ENCODE results near the gene TDRD1. TPM values are rescaled to one million over a fixed set of nuclear protein-coding genes. Genes with fewer than 3 reads are reported as not detected.

Gene TDRD1
- total RNA-seq, 1 donor from 2014 or later: 0.04 TPM

- Histone ChIP-seq H3K27me3 (no peaks in the 10 kb centered on the region), H3K36me3 (peaks cover 5% of the 10 kb centered on the region), H2AFZ (replicated peaks) (no peak overlapping the region), H3F3A (ENCODE audit: low read depth) (no peaks in the 10 kb centered on the region), H3K4me2 (no peak overlapping the region), H3K27ac (no peak overlapping the region), H3K4me3 (no peak overlapping the region), H4K20me1 (ENCODE audit: low read depth) (no peaks in the 10 kb centered on the region), H3K9me3 (ENCODE audit: low read depth) (no peaks in the 10 kb centered on the region), H3K4me1 (no peaks in the 10 kb centered on the region), H3K79me2 (ENCODE audit: low read depth) (peaks cover 82% of the 10 kb centered on the region), H3K9ac (no peak overlapping the region)
- peaks cover 33% of the 10 kb centered on the region for H3K36me3 Mint-ChIP-seq
- TF ChIP-seq EZH2phosphoT487 (IDR thresholded peaks at IDR 0.05) (no peak), CTCF (IDR thresholded peaks at IDR 0.05) (no peak), EZH2 (IDR thresholded peaks at IDR 0.05) (no peak)
- H3K27me3 Mint-ChIP-seq (ENCODE audit: insufficient read depth, low read depth): no peaks in the 10 kb centered on the region
- H3K9me3 Mint-ChIP-seq: peaks cover 14% of the 10 kb centered on the region
- DNase-seq (ENCODE audit: low spot score): no peak
- peaks cover 5% of the 10 kb centered on the region for H3K4me1 Mint-ChIP-seq
- H3K27ac Mint-ChIP-seq: no peak overlapping the region
- no peak overlapping the region for H3K4me3 Mint-ChIP-seq
Measured at GRCh38 chr10:114166494-114166893, 12.7 kb upstream of the TDRD1 start.

- Mint-ChIP-seq H3K9me3 (peaks cover 14% of the 10 kb centered on the region), H3K27ac (no peak overlapping the region), H3K27me3 (ENCODE audit: insufficient read depth, low read depth) (no peaks in the 10 kb centered on the region), H3K36me3 (peaks cover 26% of the 10 kb centered on the region), H3K4me1 (peaks cover 14% of the 10 kb centered on the region), H3K4me3 (no peak overlapping the region)
- TF ChIP-seq CTCF (IDR thresholded peaks at IDR 0.05) (no peak), EZH2phosphoT487 (IDR thresholded peaks at IDR 0.05) (no peak), EZH2 (IDR thresholded peaks at IDR 0.05) (no peak)
- no peak for DNase-seq (ENCODE audit: low spot score)
- Histone ChIP-seq H4K20me1 (ENCODE audit: low read depth) (no peaks in the 10 kb centered on the region), H3K4me1 (peaks cover 7% of the 10 kb centered on the region), H3K4me2 (no peak overlapping the region), H3K27ac (no peak overlapping the region), H3K36me3 (no peaks in the 10 kb centered on the region), H3K27me3 (no peaks in the 10 kb centered on the region), H2AFZ (replicated peaks) (no peak overlapping the region), H3K4me3 (no peak overlapping the region), H3K79me2 (ENCODE audit: low read depth) (peaks cover 91% of the 10 kb centered on the region), H3K9me3 (ENCODE audit: low read depth) (no peaks in the 10 kb centered on the region), H3K9ac (no peak overlapping the region), H3F3A (ENCODE audit: low read depth) (no peaks in the 10 kb centered on the region)
Measured at GRCh38 chr10:114167985-114168384, 11.2 kb upstream of the TDRD1 start.

- Mint-ChIP-seq H3K27ac (no peak overlapping the region), H3K36me3 (peaks cover 24% of the 10 kb centered on the region), H3K27me3 (ENCODE audit: insufficient read depth, low read depth) (no peaks in the 10 kb centered on the region), H3K4me3 (no peak overlapping the region), H3K4me1 (peaks cover 16% of the 10 kb centered on the region), H3K9me3 (peaks cover 14% of the 10 kb centered on the region)
- Histone ChIP-seq H3K9ac (no peak overlapping the region), H3K27me3 (no peaks in the 10 kb centered on the region), H3K79me2 (ENCODE audit: low read depth) (peaks cover 91% of the 10 kb centered on the region), H3K36me3 (no peaks in the 10 kb centered on the region), H3K4me3 (no peak overlapping the region), H3K27ac (no peak overlapping the region), H3F3A (ENCODE audit: low read depth) (no peaks in the 10 kb centered on the region), H3K9me3 (ENCODE audit: low read depth) (no peaks in the 10 kb centered on the region), H3K4me2 (no peak overlapping the region), H2AFZ (replicated peaks) (no peak overlapping the region), H3K4me1 (peaks cover 11% of the 10 kb centered on the region), H4K20me1 (ENCODE audit: low read depth) (no peaks in the 10 kb centered on the region)
- DNase-seq (ENCODE audit: low spot score): no peak
- TF ChIP-seq CTCF (IDR thresholded peaks at IDR 0.05) (no peak), EZH2 (IDR thresholded peaks at IDR 0.05) (no peak), EZH2phosphoT487 (IDR thresholded peaks at IDR 0.05) (no peak)
Measured at GRCh38 chr10:114168450-114169009, 10.6 kb upstream of the TDRD1 start.
